HUES6 (cell line): ENCODE data around the gene EYA3.

Experiments used
- H3K27ac ChIP-seq: 2 replicates; pipeline ENCODE4 v1.7.0; 2013; ENCODE audit warnings: low read depth, mild to moderate bottlenecking, low read length, inconsistent platforms
- H3K27me3 ChIP-seq: 2 replicates; pipeline ENCODE4 v1.6.1; 2013; ENCODE audit warnings: low read length; ENCODE audit not compliant: control insufficient read depth, insufficient read depth
- H3K36me3 ChIP-seq: 2 replicates; pipeline ENCODE4 v1.6.1; 2013; ENCODE audit warnings: low read length; ENCODE audit not compliant: control insufficient read depth, insufficient read depth
- H3K4me1 ChIP-seq: 2 replicates; pipeline ENCODE4 v1.6.1; 2013; ENCODE audit warnings: low read length; ENCODE audit not compliant: control insufficient read depth, insufficient read depth
- H3K4me3 ChIP-seq: 2 replicates; pipeline ENCODE4 v1.5.1; 2013; ENCODE audit warnings: low read depth, low read length
- H3K9ac ChIP-seq: one replicate; pipeline ENCODE4 v1.6.1; 2013; ENCODE audit warnings: mild to moderate bottlenecking, low read length
- H3K9me3 ChIP-seq: 2 replicates; pipeline ENCODE4 v1.6.1; 2013; ENCODE audit warnings: low read depth, low read length; ENCODE audit not compliant: control insufficient read depth, insufficient read depth

Gene EYA3

GRCh38 chr1:28039341-28039740 is 49.1 kb downstream of the EYA3 start:
- peaks cover 38% of the 10 kb centered on the region for H3K36me3 ChIP-seq

GRCh38 chr1:28037946-28038345 is 50.5 kb downstream of the EYA3 start:
- no peak overlapping the region for H3K4me3 ChIP-seq
- no peak overlapping the region for H3K27ac ChIP-seq
- H3K4me1 ChIP-seq: no peaks in the 10 kb centered on the region
- peaks cover 38% of the 10 kb centered on the region for H3K36me3 ChIP-seq
- H3K9ac ChIP-seq: no peak overlapping the region
- no peaks in the 10 kb centered on the region for H3K9me3 ChIP-seq
- H3K27me3 ChIP-seq: no peaks in the 10 kb centered on the region

More at GRCh38 chr1:28039341-28039740, 49.1 kb downstream of the EYA3 start:
- Histone ChIP-seq H3K9ac (no peak overlapping the region), H3K4me3 (no peak overlapping the region), H3K27me3 (no peaks in the 10 kb centered on the region), H3K4me1 (no peaks in the 10 kb centered on the region), H3K9me3 (no peaks in the 10 kb centered on the region), H3K27ac (no peak overlapping the region)

GRCh38 chr1:28037206-28037605 is 51.2 kb downstream of the EYA3 start:
- Histone ChIP-seq H3K36me3 (peaks cover 36% of the 10 kb centered on the region), H3K27ac (no peak overlapping the region), H3K9me3 (no peaks in the 10 kb centered on the region), H3K27me3 (no peaks in the 10 kb centered on the region), H3K4me3 (no peak overlapping the region), H3K4me1 (no peaks in the 10 kb centered on the region), H3K9ac (no peak overlapping the region)

GRCh38 chr1:28036431-28036830 is 52.0 kb downstream of the EYA3 start:
- H3K36me3 ChIP-seq: peaks cover 30% of the 10 kb centered on the region
- H3K9me3 ChIP-seq: no peaks in the 10 kb centered on the region
- no peaks in the 10 kb centered on the region for H3K4me1 ChIP-seq
- no peaks in the 10 kb centered on the region for H3K27me3 ChIP-seq
- H3K27ac ChIP-seq: no peak overlapping the region
- no peak overlapping the region for H3K4me3 ChIP-seq
- no peak overlapping the region for H3K9ac ChIP-seq

GRCh38 chr1:28035420-28035819 is 53.0 kb downstream of the EYA3 start:
- peaks cover 28% of the 10 kb centered on the region for H3K36me3 ChIP-seq
- no peaks in the 10 kb centered on the region for H3K9me3 ChIP-seq
- no peaks in the 10 kb centered on the region for H3K4me1 ChIP-seq
- H3K27me3 ChIP-seq: no peaks in the 10 kb centered on the region
- no peak overlapping the region for H3K27ac ChIP-seq
- no peak overlapping the region for H3K9ac ChIP-seq
- no peak overlapping the region for H3K4me3 ChIP-seq

GRCh38 chr1:28032281-28032680 is 56.1 kb downstream of the EYA3 start:
- Histone ChIP-seq H3K27ac (no peak overlapping the region), H3K9ac (no peak overlapping the region), H3K4me3 (no peak overlapping the region), H3K4me1 (no peaks in the 10 kb centered on the region), H3K27me3 (no peaks in the 10 kb centered on the region), H3K9me3 (no peaks in the 10 kb centered on the region), H3K36me3 (peaks cover 9% of the 10 kb centered on the region)

GRCh38 chr1:28031173-28031572 is 57.2 kb downstream of the EYA3 start:
- no peaks in the 10 kb centered on the region for H3K9me3 ChIP-seq
- no peak overlapping the region for H3K4me3 ChIP-seq
- H3K4me1 ChIP-seq: no peaks in the 10 kb centered on the region
- H3K27ac ChIP-seq: no peak overlapping the region
- no peak overlapping the region for H3K9ac ChIP-seq
- peaks cover 12% of the 10 kb centered on the region for H3K36me3 ChIP-seq
- H3K27me3 ChIP-seq: no peaks in the 10 kb centered on the region

GRCh38 chr1:28028873-28029654 is 59.3 kb downstream of the EYA3 start:
- no peaks in the 10 kb centered on the region for H3K9me3 ChIP-seq
- no peak overlapping the region for H3K27ac ChIP-seq

GRCh38 chr1:28027660-28028059 is 60.8 kb downstream of the EYA3 start:
- Histone ChIP-seq H3K4me3 (no peak overlapping the region), H3K4me1 (no peaks in the 10 kb centered on the region), H3K9ac (no peak overlapping the region), H3K27ac (no peak overlapping the region), H3K27me3 (no peaks in the 10 kb centered on the region), H3K9me3 (no peaks in the 10 kb centered on the region), H3K36me3 (0 out of 2 replicates have a peak, but pooled peaks cover 3% of the 10 kb centered on the region)

More at GRCh38 chr1:28028873-28029654, 59.3 kb downstream of the EYA3 start:
- Histone ChIP-seq H3K4me3 (no peak overlapping the region), H3K4me1 (no peaks in the 10 kb centered on the region), H3K9ac (no peak overlapping the region), H3K27me3 (no peaks in the 10 kb centered on the region), H3K36me3 (0 out of 2 replicates have a peak, but pooled peaks cover 3% of the 10 kb centered on the region)

GRCh38 chr1:28027238-28027637 is 61.2 kb downstream of the EYA3 start:
- Histone ChIP-seq H3K27me3 (no peaks in the 10 kb centered on the region), H3K36me3 (0 out of 2 replicates have a peak, but pooled peaks cover 3% of the 10 kb centered on the region), H3K4me1 (no peaks in the 10 kb centered on the region), H3K4me3 (no peak overlapping the region), H3K9me3 (no peaks in the 10 kb centered on the region), H3K9ac (no peak overlapping the region), H3K27ac (no peak overlapping the region)

- H3K27ac ChIP-seq: no peak overlapping the region
- peaks cover 1% of the 10 kb centered on the region for H3K4me1 ChIP-seq
- no peaks in the 10 kb centered on the region for H3K9me3 ChIP-seq
- 0 out of 2 replicates have a peak, but pooled peaks cover 3% of the 10 kb centered on the region for H3K36me3 ChIP-seq
- H3K27me3 ChIP-seq: no peaks in the 10 kb centered on the region
- no peak overlapping the region for H3K9ac ChIP-seq
- H3K4me3 ChIP-seq: no peak overlapping the region
Observed at GRCh38 chr1:28026329-28026728, 62.1 kb downstream of the EYA3 start.
